Stromal cell of bone marrow (primary cell): ENCODE measurements around the gene RPS3.
"Not testable (repeated sequence)": the region's sequence is repeated elsewhere in the genome, so short reads cannot be mapped to it uniquely, and the experiment has no call there.

Source experiments
- DNase-seq: peaks from one replicate; pipeline ENCODE4 v3.0.0-alpha.2; 2012; ENCODE audit warnings: low read depth

Gene RPS3

GRCh38 chr11:75399344-75400145, at the start of gene RPS3:
Gene RPS3 (plus strand): TSS chr11:75399518. CDS start chr11:75399548, 30 bp downstream.
- peak; percentile 87 for DNase-seq

DNA sequence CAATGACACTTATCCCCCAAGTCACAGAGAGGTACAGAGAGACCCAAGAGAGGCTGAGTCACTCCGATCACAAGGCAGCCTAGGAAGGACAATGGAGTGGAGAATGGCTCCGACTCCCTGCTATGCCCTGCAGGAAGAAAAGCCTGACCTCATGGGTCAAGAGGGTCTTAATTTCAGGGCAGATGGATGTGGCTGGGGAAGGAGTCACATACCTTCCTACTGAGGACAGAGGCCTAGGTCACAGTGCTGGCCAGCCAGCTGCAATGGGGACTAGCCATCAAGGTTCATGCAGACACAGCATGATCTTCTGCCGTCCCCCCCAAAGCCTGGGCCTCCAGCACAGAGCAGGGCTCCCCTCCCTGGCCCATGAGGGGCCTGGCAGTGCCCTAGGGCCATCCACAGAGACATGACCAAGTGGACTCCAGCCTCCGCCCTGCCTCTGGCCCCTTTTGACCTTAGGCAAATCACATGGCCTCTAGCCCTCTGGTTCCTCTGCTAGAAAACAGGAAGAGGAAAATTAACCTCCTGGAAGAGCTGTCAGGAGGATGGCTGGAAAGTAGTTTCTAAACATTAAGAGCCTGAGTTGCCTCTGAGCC, 49.7 kb upstream of the RPS3 start:
- DNase-seq = no peak

GRCh38 chr11:75350122-75350742, 49.1 kb upstream of the RPS3 start:
- DNase-seq = no peak

DNA sequence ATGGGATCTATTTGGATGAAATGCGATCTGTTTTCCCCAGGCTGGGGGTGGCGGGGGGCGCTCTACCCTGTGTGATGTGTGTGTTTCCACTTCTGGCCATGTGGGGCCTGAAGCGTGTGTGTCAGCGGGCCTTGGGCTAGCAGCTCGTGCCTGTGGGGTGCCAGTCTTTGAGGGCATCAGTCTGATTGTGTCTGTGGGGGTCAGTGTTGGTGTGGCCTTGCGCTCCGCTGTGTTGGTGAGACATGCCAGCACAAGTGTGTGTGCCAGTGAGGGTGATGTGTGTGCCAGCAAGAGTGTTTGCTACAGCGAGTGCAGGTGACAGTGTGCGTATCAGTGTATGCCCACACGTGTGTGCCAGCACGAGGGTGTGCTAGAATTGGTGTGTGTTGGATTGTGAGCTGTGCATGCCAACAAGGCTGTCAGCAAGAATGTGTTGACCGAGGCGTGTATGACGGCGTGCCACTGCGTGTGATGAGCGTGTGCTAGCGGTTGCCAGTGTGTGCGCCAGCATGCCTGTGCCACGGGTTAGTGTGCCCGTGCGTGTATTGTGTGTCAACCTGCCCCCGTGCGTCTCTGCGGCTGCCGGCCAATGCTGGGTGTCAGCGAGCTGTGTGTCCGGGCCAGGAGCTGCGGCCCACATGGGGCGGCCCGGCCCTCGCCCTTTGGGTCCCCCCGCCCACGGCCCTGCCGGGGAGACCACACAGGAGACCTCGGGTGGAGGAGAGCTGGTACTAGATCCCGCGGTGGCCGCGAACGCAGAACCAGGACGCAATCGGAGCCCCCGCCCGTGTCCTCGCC, 48.4 kb upstream of the RPS3 start:
- no peak for DNase-seq

GRCh38 chr11:75351541-75351790, 47.9 kb upstream of the RPS3 start, which contains the start of gene ARRB1:
Gene ARRB1 (minus strand): TSS chr11:75351661. CDS start chr11:75351607, 54 bp downstream.
- DNase-seq = no peak

DNA sequence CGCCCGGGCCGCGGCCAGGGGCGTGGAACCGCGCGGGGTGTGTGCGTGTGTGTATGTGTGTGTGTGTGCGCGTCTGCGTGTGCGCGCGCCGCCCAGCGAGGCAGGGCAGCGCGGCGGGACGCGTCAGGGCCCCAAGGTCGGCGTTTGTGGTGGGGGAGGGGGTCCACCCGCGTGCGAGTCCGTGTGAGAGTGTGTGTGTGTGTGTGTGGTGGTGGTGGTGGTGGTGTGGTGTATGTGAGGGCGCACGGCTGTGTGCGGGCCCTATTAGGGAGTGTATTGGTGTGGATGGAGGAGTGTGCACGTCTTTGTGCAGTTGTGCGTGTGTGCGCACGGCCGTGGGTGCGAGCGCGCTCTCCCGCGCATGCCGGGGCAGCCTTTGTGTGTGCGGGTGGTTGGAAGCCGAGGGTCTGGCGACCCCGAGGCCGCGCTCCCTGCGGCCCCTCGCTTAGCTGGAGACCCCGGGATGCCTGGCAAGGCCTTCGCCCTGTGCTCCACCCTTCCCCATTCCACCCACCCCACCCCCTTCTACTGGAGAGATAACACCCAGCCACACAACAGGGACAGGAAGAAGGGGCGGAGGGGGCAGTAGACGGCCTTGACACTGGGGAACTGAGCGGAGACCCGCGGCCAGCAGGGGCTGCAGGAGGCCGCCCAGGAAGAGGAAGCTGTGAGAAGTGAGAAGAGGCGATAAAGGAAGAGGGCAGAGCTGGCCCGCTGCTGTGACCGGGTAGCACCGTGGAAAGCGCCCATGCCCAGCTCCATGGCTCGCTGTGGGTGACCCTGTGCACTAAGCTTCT, 47.3 kb upstream of the RPS3 start:
- DNase-seq = no peak

- DNase-seq = no peak
These were observed 46.6 kb upstream of the RPS3 start for GRCh38 chr11:75352588-75353206.

GRCh38 chr11:75355051-75355450, 44.3 kb upstream of the RPS3 start:
- DNase-seq = no peak

DNA sequence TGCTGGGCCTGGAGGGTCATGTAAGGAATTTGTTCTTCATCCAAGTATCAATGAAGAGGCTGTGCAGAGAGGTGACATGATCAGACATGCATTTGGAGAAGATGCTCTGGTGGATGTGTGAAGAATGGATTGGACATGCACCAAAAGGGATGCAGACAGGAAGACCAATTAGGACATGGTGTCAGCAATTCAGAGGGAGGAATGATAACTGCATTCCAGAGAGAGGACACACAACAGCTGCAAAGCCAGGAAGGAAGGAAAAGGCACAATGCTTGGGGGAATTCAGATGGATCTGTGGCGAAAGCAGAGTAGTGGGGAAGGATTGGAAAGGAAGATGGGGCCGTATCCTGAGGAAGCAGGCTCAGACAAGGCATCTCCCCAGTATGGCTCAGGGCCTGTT, 42.7 kb upstream of the RPS3 start:
- no peak for DNase-seq

DNA sequence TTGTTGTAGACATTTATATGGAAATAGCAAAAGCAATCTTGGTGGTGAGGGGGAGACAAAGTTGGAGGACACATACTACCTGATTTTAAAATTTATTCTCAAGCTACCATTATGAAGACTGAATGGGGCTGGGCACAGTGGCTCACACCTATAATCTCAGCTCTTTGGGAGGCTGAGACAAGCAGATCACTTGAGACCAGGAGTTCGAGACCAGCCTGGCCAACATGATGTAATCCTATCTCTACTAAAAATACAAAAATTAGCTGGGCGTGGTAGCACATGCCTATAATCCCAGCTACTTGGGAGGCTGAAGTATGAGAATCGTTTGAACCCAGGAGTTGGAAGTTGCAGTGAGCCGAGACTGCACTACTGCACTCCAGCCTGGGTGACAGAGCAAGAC, 37.0 kb upstream of the RPS3 start:
- DNase-seq = not testable (repeated sequence)

- peak; percentile 61 for DNase-seq
These were observed 33.6 kb upstream of the RPS3 start for GRCh38 chr11:75365711-75366181.

- DNase-seq = not testable (repeated sequence)
These were observed 32.5 kb upstream of the RPS3 start for GRCh38 chr11:75366826-75367225.

- no peak for DNase-seq
These were observed 29.6 kb upstream of the RPS3 start for GRCh38 chr11:75369560-75370255.

GRCh38 chr11:75371949-75372876, 27.1 kb upstream of the RPS3 start:
- DNase-seq = peak; percentile 33

DNA sequence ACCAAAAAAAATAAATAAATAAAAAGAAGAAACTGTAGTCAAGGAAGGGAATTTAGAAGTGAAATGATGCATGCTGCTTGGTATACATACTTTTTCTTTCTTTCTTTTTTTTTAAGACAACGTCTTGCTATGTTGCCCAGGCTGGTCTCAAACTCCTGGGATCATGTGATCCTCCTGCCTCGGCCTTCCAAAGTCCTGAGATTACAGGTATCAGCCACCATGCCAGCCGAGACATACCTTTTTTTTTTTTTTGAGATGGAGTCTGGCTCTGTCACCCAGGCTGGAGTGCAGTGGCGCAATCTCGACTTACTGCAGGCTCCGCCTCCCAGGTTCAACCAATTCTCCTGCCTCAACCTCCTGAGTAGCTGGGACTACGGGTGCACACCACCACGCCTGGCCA, 26.1 kb upstream of the RPS3 start:
- no peak for DNase-seq

GRCh38 chr11:75374646-75375045, 24.7 kb upstream of the RPS3 start:
- DNase-seq = no peak

DNA sequence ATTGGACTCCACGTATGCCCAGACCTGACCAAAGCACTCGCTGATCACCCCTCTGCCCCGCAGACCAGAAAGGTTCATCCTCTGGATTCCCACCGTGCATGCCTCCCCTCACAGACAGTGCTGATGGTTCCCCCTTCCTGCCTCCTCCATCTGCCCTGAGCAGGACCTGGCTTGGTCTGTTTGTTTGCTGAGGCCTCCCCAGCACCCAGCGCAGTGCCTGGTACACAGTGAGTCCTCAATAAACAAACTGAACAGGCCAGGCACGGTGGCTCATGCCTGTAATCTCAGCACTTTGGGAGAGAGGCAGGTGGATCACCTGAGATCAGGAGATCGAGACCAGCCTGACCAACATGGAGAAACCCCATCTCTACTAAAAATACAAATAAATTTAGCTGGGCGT, 23.7 kb upstream of the RPS3 start:
- DNase-seq = no peak

GRCh38 chr11:75376175-75376574, 23.1 kb upstream of the RPS3 start:
- DNase-seq = no peak

GRCh38 chr11:75378776-75379175, 20.5 kb upstream of the RPS3 start:
- DNase-seq = not testable (repeated sequence)
